GM21447 (cell line): ENCODE measurements around the gene H2BK1.

Experiments used
- ATAC-seq: cut with Tn5 transposase; IDR thresholded peaks from one replicate; pipeline ENCODE4 v1.9.1; 2021; ENCODE audit not compliant: unreplicated experiment

H2BK1 gene

GRCh38 chr7:151205730-151206129 lies 4.6 kb downstream of the H2BK1 start:
- no peak for ATAC-seq

- no peak for ATAC-seq
Measured at GRCh38 chr7:151204383-151205032, 5.8 kb downstream of the H2BK1 start.

- ATAC-seq = no peak
Measured at GRCh38 chr7:151202836-151203235, 7.5 kb downstream of the H2BK1 start.

- ATAC-seq = no peak
Measured at GRCh38 chr7:151201751-151202150, 8.5 kb downstream of the H2BK1 start.

- no peak for ATAC-seq
Measured at GRCh38 chr7:151201344-151201743, 8.9 kb downstream of the H2BK1 start.

- ATAC-seq = no peak
Measured at GRCh38 chr7:151198945-151199848, 11.1 kb downstream of the H2BK1 start.

GRCh38 chr7:151197932-151198331 lies 12.4 kb downstream of the H2BK1 start:
- ATAC-seq = no peak

GRCh38 chr7:151195616-151196450 lies 14.5 kb downstream of the H2BK1 start:
- ATAC-seq = no peak

- no peak for ATAC-seq
Measured at GRCh38 chr7:151194188-151194587, 16.1 kb downstream of the H2BK1 start.

- no peak for ATAC-seq
Measured at GRCh38 chr7:151193203-151193978, 16.9 kb downstream of the H2BK1 start.

GRCh38 chr7:151192002-151192539 lies 18.2 kb downstream of the H2BK1 start:
- ATAC-seq = no peak

GRCh38 chr7:151191544-151191943 lies 18.7 kb downstream of the H2BK1 start:
- ATAC-seq = no peak

GRCh38 chr7:151189038-151189437 lies 21.2 kb downstream of the H2BK1 start:
- ATAC-seq = no peak

- no peak for ATAC-seq
Measured at GRCh38 chr7:151188252-151188542, 22.1 kb downstream of the H2BK1 start.

- ATAC-seq = no peak
Measured at GRCh38 chr7:151187409-151188251, 22.7 kb downstream of the H2BK1 start.

- ATAC-seq = no peak
Measured at GRCh38 chr7:151186640-151187408, 23.5 kb downstream of the H2BK1 start, which contains the start of gene ASB10. Gene ASB10 (minus strand): TSS chr7:151187250. CDS start chr7:151187130, 120 bp downstream.

GRCh38 chr7:151185762-151186639 lies 24.3 kb downstream of the H2BK1 start:
- no peak for ATAC-seq

GRCh38 chr7:151181011-151181431 lies 29.3 kb downstream of the H2BK1 start:
- no peak for ATAC-seq
